Stimulated activated CD4-positive, alpha-beta T cell treated with anti-CD3 and anti-CD28 coated beads, TNF-alpha, amount 100 ng/mL, for 1 hour (primary cell): Measurements from ENCODE around the gene CC2D2B.
"Not testable (repeated sequence)": the region's sequence is repeated elsewhere in the genome, so short reads cannot be mapped to it uniquely, and the experiment has no call there.

Experiments used
- DNase-seq, 3 donors: peaks; one replicate each; pipeline ENCODE4 v3.0.0-alpha.2; 2020; ENCODE audit warnings: low read depth in 3 of 3, low spot score in 1 of 3

Gene CC2D2B

GRCh38 chr10:95906677-95907455 lies 909 bp upstream of the CC2D2B start:
- DNase-seq, result no peak

DNA sequence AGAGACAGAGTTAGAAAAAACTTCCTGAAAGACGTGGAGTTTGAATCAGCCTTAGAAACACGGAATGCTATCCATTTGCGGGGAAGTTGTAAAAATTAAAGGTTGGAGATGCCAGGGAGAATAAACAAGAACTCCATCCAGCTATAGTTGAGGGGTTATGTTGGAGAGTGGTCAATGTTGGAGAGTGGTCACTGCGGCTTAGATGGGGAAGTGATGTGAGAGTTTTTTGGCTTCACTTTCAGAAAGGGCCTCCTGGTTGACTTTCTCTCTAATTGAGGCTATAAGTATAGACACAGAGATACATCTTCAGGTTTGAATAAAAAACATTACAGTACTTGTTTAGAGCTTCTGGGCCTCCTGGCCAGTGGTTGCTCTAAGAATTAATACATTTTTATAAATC lies 675 bp downstream of the CC2D2B start:
- no peak for DNase-seq

GRCh38 chr10:95909561-95909960 lies 1.8 kb downstream of the CC2D2B start:
- no peak for DNase-seq

DNA sequence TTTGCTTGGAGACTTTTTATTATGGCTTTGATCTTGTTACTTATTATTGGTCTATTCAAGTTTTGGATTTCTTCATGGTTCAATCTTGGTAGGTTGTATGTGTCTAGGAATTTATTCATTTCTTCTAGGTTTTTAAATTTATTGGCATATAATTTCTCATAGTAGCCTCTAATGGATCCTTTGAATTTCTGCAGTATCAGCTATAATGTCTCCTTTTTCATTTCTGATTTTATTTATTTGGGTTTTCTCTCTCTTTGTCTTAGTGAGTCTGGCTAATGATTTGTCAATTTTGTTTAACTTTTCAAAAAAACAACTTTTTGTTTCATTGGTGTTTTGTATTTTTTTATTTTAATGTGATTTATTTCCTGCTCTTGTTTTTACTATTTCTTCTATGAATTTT lies 8.3 kb downstream of the CC2D2B start:
- DNase-seq, result not testable (repeated sequence)

DNA sequence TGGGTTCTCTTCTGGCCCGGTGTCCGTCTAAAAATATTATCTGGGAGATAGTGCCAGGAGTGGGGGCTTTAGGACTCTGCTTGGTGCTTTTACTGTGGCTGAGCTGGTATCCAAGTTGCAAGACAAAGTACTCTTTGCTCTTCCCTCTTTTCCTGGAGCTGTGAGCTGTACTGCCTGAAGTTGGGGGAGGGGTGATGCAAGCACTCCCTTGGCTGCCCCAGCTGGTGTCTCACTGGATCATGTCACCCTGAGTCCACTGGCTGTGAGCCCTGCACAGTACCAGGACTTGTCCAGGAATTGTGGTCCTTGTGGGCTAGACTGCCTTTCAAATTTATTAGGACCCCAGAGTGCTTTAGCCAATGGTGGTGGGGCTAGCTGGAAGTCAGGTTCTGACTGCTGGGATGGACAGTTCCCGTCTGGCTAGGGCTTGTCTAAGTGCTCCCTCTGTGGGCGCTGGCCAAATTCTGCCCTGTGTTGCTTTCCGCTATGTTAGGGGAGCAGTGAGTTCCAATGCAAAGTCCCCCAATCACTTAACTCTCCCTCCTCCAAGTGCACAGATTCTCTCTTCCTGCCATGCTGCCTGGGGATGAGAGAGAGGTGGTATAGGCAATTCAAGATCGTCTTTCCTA lies 13.1 kb downstream of the CC2D2B start:
- no peak for DNase-seq

DNA sequence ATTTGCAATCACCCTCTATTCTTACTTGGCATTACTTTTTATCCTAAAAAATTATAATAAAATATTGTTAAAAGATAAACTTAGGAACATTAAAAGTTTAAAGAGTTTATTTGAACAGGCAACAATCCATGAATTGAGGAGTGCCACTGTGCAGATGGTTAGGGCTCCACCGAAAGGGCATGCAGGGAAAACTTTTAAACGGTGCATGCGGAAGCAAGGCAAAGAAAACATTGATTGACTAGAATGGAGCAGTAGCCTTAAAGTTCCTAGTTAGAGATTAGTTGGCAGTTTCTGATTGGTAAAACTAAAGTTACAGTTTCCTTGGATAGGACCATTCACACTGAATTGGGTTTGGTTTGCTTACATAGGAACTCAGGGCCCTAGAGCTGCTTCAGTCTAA lies 17.3 kb downstream of the CC2D2B start:
- no peak for DNase-seq

DNA sequence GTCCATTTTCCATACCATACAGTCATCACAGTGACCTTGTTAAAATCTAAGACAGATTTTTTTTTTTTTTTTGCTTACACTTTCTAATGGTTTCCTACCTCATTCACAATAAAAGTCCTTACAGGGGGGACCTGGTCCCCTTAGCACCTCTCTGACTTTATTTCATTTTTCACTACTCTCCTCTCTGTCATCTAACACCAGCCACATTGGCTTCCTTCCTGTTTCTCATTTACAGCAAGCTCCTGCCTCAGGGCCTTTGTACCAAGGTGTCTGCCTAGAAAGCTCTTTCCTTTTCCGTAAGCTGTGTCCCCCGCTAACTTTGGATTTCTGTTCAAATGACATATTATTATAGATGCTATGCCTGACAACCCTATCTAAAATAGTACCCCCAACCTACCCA lies 27.7 kb downstream of the CC2D2B start:
- DNase-seq, result no peak

DNA sequence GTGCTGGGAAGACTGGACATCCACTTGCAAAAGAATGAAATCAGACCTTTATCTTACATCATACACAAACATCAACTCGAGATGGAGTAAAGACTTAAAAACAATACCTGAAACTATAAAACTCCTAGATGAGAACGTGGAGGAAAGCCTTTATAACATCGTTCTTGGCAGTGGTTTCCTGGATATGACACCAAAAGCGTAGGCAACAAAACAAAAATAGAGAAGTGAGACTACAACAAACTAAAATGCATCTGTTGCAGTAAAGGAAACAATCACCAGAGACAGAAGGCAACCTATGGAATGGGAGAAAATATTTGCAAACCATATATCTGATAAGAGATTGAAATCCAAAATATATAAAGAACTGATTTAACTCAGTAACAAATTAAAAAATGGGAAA lies 33.3 kb downstream of the CC2D2B start:
- no peak for DNase-seq

- no peak for DNase-seq
Measured at GRCh38 chr10:95963202-95963990, 55.6 kb downstream of the CC2D2B start.

DNA sequence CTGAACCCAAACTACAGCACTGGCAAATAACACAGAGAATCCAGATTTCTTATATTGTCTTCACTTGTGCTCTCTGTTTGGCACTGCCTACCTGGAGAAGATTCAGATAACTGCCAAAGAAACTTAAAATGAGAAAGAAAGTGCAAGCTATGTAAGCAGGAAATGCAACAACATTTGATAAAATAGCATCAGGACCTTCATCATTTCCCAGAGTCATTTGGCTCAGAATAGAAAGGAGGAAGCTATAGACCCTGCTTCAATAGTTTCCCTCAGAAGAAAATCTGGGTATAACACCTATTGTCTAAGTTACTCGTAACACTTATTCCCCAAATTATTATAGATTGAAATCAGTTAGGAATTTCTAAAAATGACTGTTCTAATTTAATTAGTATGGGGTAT lies 56.2 kb downstream of the CC2D2B start:
- DNase-seq, result no peak

GRCh38 chr10:95964756-95965155 lies 57.0 kb downstream of the CC2D2B start:
- no peak for DNase-seq

- DNase-seq, result no peak
Measured at GRCh38 chr10:95976362-95977229, 68.8 kb downstream of the CC2D2B start.

GRCh38 chr10:95982200-95982599 lies 74.4 kb downstream of the CC2D2B start:
- DNase-seq, result no peak

GRCh38 chr10:95987685-95988426 lies 80.1 kb downstream of the CC2D2B start:
- DNase-seq, result no peak

DNA sequence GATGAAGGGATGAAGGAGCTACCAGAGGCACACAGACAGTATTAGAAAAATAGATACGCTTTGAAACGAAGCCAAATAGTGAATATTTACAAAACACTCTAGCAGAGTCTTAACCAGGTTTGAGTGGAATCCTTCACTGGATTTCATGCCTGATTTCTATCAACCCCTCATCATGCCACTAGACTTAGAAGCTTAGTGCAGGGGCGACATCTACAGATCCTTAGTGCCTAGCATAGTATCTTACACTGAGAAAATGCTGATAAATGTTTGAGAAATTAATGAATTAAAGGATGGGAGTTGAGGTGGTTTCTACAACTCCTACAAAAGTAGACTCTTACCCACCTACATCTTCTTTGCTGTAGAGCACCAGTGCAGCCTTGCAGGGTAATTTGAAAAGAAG lies 80.9 kb downstream of the CC2D2B start:
- DNase-seq, result no peak

DNA sequence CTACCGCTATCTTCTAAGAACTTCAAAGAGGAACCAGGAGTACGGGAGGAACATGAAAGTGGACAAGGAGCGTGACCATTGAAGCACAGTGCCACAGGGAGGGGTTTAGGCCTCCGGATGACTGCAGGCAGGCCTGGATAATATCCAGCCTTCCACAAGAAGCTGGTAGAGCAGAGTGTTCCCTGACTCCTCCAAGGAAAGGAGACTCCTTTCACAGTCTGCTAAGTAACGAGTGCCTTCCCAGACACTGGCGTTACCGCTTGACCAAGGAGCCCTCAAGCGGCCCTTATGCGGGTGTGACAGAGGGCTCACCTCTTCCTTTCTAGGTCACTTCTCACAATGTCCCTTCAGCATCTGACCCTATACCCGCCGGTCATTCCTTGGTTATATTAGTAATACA lies 86.6 kb downstream of the CC2D2B start:
- not testable (repeated sequence) for DNase-seq

- no peak for DNase-seq
Measured at GRCh38 chr10:95998255-95998784, 90.5 kb downstream of the CC2D2B start.

DNA sequence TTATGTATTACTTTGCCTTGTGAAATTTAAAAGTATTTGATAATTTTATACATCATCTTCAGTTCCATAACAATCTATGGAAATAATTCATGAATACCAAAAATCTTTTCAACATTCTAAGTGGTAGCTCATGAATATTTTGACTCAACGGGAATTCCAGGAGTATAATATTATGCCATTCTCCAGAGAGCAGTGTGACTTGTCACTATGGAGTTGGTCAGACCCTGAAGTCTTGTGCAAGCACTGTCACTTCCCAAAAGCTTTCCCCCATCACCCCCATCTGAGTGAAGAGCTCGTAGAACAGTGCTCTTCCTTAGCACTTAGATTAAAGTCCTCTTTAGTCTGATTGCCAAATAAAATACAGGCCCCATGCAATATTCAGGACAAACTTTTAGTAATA lies 106.2 kb downstream of the CC2D2B start:
- DNase-seq, result no peak

DNA sequence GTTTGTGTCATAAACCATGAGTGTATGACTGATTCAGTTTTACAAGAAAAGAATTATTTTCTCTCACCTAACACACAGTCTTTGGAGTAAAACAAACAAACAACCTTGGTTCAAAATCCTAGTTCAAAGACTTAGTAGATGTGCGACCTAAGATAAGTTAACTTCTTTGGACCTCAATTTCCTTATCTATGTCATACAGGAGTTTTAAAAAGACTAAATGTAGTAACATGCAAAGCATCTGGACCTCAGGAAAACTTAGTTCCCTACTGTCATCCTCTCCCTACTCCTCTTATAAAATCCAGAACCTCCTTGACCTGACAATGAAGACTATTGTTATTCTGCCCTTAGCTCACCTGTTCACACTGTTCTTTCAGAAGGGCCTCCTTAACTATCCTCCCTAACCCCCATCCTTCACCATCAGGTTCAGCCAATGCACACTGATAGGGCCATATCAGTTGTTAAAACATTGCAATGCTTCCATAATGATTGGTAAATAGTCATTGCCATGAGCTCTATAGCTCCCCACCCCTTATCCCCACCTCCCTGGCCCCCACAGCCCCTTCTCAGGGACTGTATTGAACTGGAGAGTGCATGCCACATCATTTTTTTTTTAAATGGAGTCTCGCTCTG lies 106.8 kb downstream of the CC2D2B start:
- DNase-seq, result no peak
